Right lobe of liver (tissue), 6 donors: ENCODE measurements around the gene FKBP7. TPM values are rescaled to one million over a fixed set of nuclear protein-coding genes. Genes with fewer than 3 reads are reported as not detected.

Experiments
- ATAC-seq, 4 donors: fragments of 200-7000 bp; cut with Tn5 transposase; one replicate each; pipeline ENCODE4 v1.9.1; 2020; ENCODE audit warnings: mild to moderate bottlenecking in 4 of 4, moderate library complexity in 4 of 4
- DNase-seq, 3 donors: peaks; one replicate each; pipeline ENCODE4 v3.0.0-alpha.2; 2020
- H3K27ac ChIP-seq, 3 donors: fragments of 200-600 bp; one replicate each; pipeline ENCODE4 v1.8.0; 2022
- H3K27me3 ChIP-seq, 2 donors: fragments of 200-600 bp; one replicate each; pipeline ENCODE4 v1.8.0; 2022
- H3K36me3 ChIP-seq, 4 donors: fragments of 200-600 bp; sonication (generic) in 1 of 4; one replicate each; pipeline versions ENCODE4 v1.5.1 to v1.8.0; 2017 to 2022; ENCODE audit warnings: control low read depth in 1 of 4
- H3K4me1 ChIP-seq, 4 donors: fragments of 200-600 bp; sonication (generic) in 1 of 4; one replicate each; pipeline versions ENCODE4 v1.5.1 to v1.8.0; 2017 to 2022; ENCODE audit warnings: control low read depth in 1 of 4
- H3K4me3 ChIP-seq, 3 donors: fragments of 200-600 bp; one replicate each; pipeline ENCODE4 v1.8.0; 2022
- H3K9me3 ChIP-seq, 4 donors: fragments of 200-600 bp; sonication (generic) in 1 of 4; one replicate each; pipeline versions ENCODE4 v1.5.1 to v1.8.0; 2017 to 2022; ENCODE audit warnings: control low read depth in 1 of 4
- CTCF ChIP-seq, 4 donors: fragments of 200-600 bp in 3 of 4; fragments of 450-650 bp in 1 of 4; IDR thresholded peaks; one replicate each; pipeline versions ENCODE4 v1.5.1 to v1.8.0; 2016 to 2022; ENCODE audit warnings: antibody characterized with exemption in 4 of 4, mild to moderate bottlenecking in 2 of 4
- POLR2A ChIP-seq: fragments of 450-650 bp; IDR thresholded peaks from one replicate; pipeline ENCODE4 v1.6.1; 2017; ENCODE audit warnings: antibody characterized with exemption, mild to moderate bottlenecking
- WGBS: methylation state at CpG from one replicate; pipeline ENCODE4 v1.1.6; 2018; ENCODE audit warnings: low coverage, low lambda C conversion rate; ENCODE audit not compliant: insufficient coverage; ENCODE audit errors: missing lambda C conversion rate; 5-methylcytosine and 5-hydroxymethylcytosine counted together
- intact Hi-C, 2 donors: fragments of 100-400 bp; cut with DNase I; formaldehyde crosslinking; loops; one replicate each; pipeline versions ENCODE4 v1.11.2 to v1.14.1; 2022
- total RNA-seq, 6 experiments: library from RNA; depleted of rRNA in 2 of 6; stranded (reverse); fragments of >200 nt in 2 of 6; fragmentation: NEBNext Ultra II Directional in 3 of 6; extraction: Animal tissue kit (Norgen Biotek cat#: 25700) in 3 of 6; gene quantifications; one replicate each; pipeline versions ENCODE4 v1.1.0 to v1.2.4, GENCODE V29; 2016 to 2023
- donor health status: DM: no; HTN: yes; CAD: no.
- donor health status: DM: no; HTN: no; CAD: no.
- donor health status: DM: no; HTN: no; CAD: no.
- donor health status: DM: no; HTN: yes; CAD: no.
- donor health status: DM: no; HTN: yes; CAD: no.

Gene FKBP7
- total RNA-seq, 6 experiments from 2014 or later: 2.5 to 12.7 (median 4.8) TPM

GRCh38 chr2:178418426-178418825 lies 60.0 kb downstream of the FKBP7 start:
- Histone ChIP-seq H3K4me1 (no peaks in the 10 kb centered on the region), H3K27me3 (no peaks in the 10 kb centered on the region), H3K9me3 (no peaks in the 10 kb centered on the region), H3K4me3 (no peak overlapping the region), H3K36me3 (no peaks in the 10 kb centered on the region), H3K27ac (no peak overlapping the region)
- TF ChIP-seq POLR2A (no peak), CTCF (IDR thresholded peaks at IDR 0.05) (no peak)
- no peak for ATAC-seq
- intact Hi-C loops: no loop called here
- WGBS: 100% methylated on average over 1 of the region's 1 CpG
- no peak for DNase-seq

DNA sequence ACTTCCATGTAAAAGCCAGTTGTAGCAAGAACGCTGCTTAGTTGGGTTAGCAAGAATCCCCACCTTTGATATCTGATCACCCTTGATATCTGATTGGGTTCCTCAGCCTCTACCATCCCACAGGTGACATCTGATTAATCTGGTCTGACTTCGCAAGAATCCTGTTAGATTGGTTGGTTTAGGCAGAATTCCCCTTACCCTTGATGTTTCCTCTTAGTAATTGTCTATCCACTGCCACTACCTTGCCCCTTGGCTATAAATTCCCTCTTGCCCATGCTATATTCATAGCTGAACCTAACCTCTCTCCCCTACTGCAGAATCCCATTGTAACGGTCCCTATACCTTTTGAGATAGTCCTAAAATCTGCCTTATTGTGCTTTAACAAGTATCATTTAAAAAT lies 60.5 kb downstream of the FKBP7 start:
- 68% methylated on average over 2 of the region's 3 CpGs for WGBS
- H3K4me3 ChIP-seq: no peak overlapping the region
- H3K27ac ChIP-seq: no peak overlapping the region
- H3K9me3 ChIP-seq: no peaks in the 10 kb centered on the region
- intact Hi-C loops: no loop called here
- no peaks in the 10 kb centered on the region for H3K27me3 ChIP-seq
- H3K4me1 ChIP-seq: no peaks in the 10 kb centered on the region
- H3K36me3 ChIP-seq: no peaks in the 10 kb centered on the region
- TF ChIP-seq POLR2A: no peak
- TF ChIP-seq CTCF (IDR thresholded peaks at IDR 0.05): no peak
- DNase-seq (no peak), ATAC-seq (no peak)

DNA sequence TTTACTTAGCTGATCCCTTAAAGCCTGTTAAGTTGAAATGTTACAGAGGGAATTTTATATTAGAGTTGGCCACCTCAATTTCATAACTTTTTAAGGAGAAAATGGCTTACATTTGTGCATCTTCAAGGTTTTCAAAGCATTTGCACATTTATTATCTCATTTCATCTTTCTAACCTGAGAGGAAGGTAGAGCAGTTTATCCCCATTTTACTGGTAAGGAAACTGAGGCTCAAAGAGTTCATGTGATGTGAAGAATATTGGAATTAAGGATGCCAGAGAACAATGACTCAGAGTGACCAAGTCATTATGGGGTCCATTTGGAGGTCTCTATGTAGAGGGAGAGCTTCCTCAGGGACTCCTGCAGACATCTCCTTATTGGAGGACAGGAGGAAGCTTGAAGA lies 62.4 kb downstream of the FKBP7 start:
- intact Hi-C loops: no loop called here
- H3K36me3 ChIP-seq: no peaks in the 10 kb centered on the region
- DNase-seq (no peak), ATAC-seq (no peak)
- H3K27me3 ChIP-seq: no peaks in the 10 kb centered on the region
- TF ChIP-seq CTCF (IDR thresholded peaks at IDR 0.05): no peak
- no peak overlapping the region for H3K27ac ChIP-seq
- no peak overlapping the region for H3K4me3 ChIP-seq
- H3K4me1 ChIP-seq: no peaks in the 10 kb centered on the region
- H3K9me3 ChIP-seq: no peaks in the 10 kb centered on the region

DNA sequence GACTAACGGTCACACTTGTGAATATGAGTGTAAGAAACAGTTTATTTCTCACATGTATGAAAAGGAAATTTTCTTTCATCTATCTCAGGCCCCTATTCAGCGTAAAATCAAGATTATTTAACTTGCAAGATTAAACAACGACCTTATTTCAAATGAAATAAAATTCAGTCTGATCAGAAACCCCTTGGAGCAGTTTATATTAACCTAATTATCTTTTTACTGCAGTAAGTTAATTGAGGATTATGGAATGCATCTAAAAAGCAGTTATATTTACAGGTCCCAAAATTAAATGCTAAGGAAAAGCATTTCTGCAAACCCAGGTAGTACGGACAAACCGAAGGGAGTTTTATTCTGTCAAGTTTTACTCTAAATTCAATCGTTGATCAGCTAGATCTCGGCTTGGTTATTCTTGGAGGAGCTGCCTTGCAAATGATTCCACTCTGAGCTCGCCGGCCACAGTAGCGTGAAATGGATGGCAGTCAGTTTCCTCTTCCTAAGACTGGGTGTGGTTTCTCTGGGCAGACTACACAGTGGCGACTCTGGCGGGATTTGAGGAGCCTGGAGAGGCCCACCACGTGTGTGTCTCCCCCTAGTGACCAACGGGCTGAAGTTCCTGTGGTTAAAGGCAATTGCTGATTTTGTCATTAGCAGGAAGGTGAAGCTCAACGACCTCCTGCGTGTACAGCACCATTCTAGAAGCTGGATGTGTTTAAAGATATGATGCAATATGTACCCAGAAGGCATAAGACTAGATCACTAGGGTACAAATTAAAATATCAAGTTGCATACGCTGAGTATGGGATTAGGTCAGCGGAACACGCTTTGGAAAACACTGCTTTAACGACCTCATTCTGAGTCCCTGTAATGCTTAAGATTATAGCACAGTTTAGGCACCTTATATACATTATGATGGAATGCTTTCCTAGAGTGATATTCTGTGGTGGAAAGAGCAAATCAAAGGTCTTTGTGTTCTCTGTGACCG lies 63.8 kb downstream of the FKBP7 start:
- WGBS: 12% methylated on average over 21 of the region's 21 CpGs
- Histone ChIP-seq H3K9me3 (no peaks in the 10 kb centered on the region), H3K4me3 (peak overlapping the region; percentile 60 to 69 (median 60)), H3K27ac (peak overlapping the region; percentile 72 to 86 (median 83)), H3K4me1 (no peaks in the 10 kb centered on the region), H3K27me3 (no peaks in the 10 kb centered on the region), H3K36me3 (no peaks in the 10 kb centered on the region)
- intact Hi-C loops: no loop called here
- DNase-seq: peak; percentile 88 to 90 (median 89)
- ATAC-seq: peak; percentile 96 to 98 (median 96)
- TF ChIP-seq CTCF (IDR thresholded peaks at IDR 0.05) (peak; percentile 60 to 89 (median 86)), POLR2A (peak; percentile 21)

Other genes with a start within 250 kb of the FKBP7 start
- 10 to 100 TPM; 11.2 to 20.5 (median 14.4) TPM for gene PRKRA, start 27.4 kb downstream of the FKBP7 start, total RNA-seq
- gene PJVK, start 27.2 kb downstream of the FKBP7 start, total RNA-seq: 1 to 10 TPM in 5 of 6 experiments, under 1 TPM in 1; 0.80 to 2.8 (median 1.6) TPM
- gene PLEKHA3, start 1.9 kb upstream of the FKBP7 start, total RNA-seq: 10 to 100 TPM in 4 of 6 experiments, 1 to 10 TPM in 2; 4.4 to 21.2 (median 15.1) TPM